ENCODE results near the gene RHBDD1. TPM values are rescaled to one million over a fixed set of nuclear protein-coding genes. Genes with fewer than 3 reads are reported as not detected.

RHBDD1 gene
- total RNA-seq, 1 donor from 2014 or later = 43.6 TPM

- DNase-seq = peak; percentile 90
Measured at GRCh38 chr2:226984750-226985582, 149.1 kb downstream of the RHBDD1 start.

DNA sequence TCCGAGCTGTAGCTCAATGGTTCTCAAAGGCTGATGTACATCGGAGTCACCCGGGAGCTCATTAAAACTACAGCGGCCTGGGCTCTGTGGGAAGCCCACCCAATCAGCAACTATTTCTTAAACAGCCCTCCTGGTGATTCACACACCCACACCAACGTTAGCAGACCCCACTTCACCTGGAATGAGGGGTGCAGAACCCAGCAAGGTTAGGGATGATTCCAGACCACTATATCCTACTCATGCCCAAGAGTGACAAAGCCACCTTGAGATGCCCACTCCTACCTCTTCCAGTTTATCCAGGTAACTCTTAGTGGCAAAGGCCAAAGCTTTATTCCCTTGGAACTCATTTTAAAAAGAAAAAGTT lies 149.7 kb downstream of the RHBDD1 start:
- no peak for DNase-seq

DNA sequence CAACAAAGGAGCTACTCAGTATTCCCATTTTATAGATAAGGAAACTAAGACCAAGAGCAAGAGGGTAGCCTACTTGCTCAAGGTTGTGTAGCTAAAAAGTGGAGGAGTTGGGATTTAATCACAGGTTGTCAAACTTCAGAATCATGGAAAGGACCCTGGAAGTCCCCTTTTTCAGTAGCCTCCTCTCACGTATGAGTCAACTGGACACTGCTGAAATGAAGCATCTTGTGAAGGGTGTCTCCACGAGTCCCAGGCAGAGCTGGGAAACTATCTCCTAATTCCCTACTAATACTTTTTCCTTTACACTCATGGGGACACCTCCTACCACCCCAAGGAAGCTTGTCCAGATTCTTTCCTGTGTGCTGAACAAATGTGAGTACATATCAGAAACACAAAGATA lies 155.8 kb downstream of the RHBDD1 start:
- DNase-seq = no peak

GRCh38 chr2:226993171-226993570 lies 157.3 kb downstream of the RHBDD1 start:
- no peak for DNase-seq

- no peak for DNase-seq
Measured at GRCh38 chr2:226994775-226995174, 158.9 kb downstream of the RHBDD1 start.

- no peak for DNase-seq
Measured at GRCh38 chr2:226995625-226996041, 159.8 kb downstream of the RHBDD1 start.

DNA sequence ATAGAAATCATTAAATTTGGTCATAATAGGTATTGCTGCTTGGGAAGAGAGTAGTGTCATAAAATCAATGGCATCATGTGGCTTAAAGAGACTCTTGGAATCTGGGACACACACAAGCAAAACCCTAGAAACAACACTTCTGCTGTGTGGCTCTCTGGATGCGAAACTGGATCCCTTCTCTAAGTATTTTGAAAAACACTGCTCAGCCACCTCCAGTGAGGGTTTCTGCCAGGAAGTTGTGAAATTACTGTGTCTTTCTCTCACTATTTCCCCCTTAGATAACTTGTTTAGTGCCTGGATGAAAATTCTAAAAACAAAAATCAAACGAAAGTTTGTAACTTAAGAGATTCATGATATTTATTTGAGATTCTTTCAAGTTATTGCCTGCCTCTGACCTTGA lies 163.8 kb downstream of the RHBDD1 start:
- DNase-seq = no peak

DNA sequence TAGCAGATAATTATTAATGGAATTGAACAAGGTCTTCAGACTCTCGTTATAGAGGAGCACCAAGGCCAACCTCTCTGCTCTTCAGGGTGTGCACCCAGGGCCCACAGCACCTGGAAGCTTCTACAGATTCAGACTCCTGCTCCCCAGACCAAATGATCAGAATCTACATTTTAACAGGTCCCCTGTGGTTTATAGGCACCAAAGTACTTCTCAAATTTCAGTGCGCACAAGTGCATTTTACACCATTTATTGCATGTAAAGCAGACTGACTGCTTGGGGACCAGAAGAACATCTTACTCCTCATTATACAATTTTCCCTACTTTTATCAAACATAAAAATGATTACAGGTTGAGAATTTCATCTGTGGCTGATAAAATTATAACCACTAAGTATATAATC lies 164.3 kb downstream of the RHBDD1 start:
- DNase-seq = no peak

DNA sequence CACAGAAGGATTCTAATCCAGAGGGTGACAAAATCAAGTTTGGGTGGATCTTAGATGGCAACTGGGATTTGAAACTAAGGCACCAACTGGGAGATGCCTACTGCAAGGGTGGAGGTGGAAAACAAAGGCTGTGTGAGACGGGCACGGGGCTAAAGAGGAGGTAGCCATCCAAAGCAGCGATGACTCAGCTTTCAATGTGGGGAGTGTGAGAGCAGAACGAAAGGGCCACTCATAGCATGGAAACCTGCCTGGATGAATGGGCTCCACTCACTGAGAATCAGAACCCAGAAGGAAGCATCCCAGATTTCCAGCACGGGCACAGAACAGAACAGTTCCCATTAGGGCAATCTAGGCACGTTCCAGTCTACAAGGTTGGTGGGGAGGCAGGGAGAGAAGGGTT lies 168.6 kb downstream of the RHBDD1 start:
- DNase-seq = no peak

DNA sequence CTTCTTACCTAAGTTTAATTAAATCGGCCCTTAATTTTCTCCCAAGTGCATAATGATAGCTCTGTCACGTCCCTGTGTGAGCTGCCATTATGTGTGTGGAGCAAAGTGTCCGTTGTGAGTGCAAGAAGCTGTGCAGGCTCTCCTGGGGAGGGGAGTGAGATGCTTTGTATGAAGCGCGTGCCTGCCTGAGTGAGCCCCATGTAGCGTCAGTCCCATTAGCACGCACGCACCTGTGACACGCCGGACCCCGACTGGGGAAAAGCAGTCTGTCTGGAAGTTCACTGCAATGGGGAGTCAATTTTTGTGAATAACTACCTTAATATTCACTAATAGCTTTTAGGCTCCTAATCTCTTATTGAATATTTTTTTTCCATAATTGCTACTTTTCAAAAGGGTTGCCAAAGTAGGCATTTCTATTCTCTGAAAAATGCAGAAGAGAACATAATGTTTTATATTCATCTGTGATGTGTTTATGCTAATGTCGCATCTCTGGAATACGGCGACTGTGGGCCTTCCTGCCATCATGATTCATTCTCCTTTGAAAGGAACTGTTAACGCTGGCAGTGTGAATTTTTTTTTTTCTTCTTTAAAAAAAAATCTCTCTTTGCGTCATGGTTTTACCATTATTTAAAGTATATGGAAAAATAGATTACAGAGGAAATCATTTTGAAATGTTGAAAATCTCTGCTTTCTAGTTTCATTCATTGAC lies 170.5 kb downstream of the RHBDD1 start:
- DNase-seq = no peak

- DNase-seq = no peak
Measured at GRCh38 chr2:227007148-227007547, 171.3 kb downstream of the RHBDD1 start.

GRCh38 chr2:227007940-227008339 lies 172.1 kb downstream of the RHBDD1 start:
- no peak for DNase-seq

DNA sequence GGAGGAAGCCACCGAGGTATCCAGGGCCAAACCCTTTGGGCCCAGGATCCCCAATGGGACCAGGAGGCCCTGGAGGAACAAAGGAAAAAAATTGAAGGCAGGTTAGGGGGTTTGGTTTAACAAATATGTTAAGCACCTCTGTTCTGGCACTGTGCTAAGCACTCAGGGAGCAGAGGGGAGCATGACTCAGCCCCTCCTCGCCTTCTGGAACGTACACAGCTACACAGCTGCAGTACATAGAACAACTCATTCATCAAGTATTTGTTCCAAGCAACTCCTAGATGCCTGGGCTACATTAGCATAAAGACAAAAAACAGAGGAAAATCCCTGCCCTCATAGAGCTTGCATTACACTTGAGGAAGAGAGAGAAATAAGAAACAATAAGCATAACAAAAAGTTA lies 174.6 kb downstream of the RHBDD1 start:
- DNase-seq = no peak

- DNase-seq = no peak
Measured at GRCh38 chr2:227013330-227013729, 177.5 kb downstream of the RHBDD1 start.

DNA sequence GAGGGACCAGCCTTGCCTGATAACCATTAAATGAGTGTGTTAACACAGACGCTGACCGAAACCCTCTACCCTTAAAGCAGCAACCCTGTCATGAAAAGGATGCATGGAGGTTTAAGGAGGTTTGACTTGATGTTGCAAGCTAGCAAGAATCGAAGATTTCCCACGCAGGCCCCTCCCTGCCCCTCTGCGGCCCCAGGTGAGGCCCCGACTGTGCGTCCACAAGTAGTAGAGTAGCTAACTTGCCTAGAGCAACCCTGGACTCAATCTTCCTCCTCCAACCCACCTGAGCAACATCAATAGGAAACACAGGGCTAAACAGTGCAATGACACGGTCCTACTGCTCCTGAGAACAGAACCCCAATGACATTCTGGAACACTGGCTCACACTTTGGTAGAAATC lies 178.0 kb downstream of the RHBDD1 start:
- no peak for DNase-seq

- no peak for DNase-seq
Measured at GRCh38 chr2:227016894-227017293, 181.0 kb downstream of the RHBDD1 start.

DNA sequence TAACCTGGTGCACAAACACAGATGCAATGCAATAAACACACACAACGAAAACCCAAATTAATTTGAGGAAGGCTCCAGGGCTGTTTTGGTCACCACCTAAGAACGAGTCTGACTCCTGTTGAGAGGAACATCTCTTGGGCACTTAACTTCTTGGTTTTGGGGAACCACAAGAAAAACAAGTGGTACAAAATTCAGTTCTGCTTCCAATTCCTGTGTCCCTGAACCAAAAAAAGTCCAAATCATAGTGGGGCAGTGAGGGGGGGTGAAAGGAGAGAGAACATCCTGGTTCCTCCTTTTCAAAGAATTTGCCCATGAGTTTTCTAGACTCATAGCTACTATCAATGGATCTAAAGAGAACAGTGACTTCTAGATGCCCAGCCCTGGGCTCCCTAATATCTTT lies 184.6 kb downstream of the RHBDD1 start:
- DNase-seq = no peak

DNA sequence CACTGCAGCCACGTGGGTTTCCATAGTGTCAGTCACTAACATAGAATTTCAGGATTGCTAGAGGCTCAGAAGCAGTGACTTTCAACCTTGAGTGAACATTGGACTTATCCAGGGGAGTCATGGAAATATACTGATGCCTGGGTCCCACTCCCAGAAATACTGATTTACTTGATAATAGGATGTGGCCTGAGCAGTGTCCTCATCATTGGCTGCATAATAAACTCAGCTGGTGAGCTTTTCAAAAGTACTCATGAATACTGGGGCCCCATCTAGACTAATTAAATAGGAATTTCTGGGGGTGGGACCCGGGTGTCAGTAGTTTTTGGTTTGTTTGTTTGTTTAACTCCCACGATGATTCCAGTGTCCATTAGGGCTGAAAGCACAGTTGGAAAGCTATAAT lies 186.8 kb downstream of the RHBDD1 start:
- no peak for DNase-seq

DNA sequence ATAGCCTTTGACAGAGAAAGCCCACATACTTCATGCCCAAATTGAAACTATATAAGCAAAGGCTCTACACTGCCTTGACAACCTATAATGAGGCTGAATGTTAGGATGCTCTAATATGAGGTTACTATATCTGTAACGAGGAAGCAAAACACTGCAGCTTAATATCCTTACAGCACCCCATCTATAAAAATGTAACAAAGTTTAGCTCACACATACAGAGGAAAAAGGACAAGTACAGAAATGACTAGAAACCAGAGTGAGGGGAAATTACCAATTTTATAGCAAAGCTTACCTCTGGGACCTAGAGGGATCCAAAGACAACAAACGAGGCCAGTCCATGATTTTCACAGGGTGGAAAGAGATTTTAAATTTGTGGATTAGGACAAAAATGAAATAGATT lies 189.7 kb downstream of the RHBDD1 start:
- DNase-seq = no peak

DNA sequence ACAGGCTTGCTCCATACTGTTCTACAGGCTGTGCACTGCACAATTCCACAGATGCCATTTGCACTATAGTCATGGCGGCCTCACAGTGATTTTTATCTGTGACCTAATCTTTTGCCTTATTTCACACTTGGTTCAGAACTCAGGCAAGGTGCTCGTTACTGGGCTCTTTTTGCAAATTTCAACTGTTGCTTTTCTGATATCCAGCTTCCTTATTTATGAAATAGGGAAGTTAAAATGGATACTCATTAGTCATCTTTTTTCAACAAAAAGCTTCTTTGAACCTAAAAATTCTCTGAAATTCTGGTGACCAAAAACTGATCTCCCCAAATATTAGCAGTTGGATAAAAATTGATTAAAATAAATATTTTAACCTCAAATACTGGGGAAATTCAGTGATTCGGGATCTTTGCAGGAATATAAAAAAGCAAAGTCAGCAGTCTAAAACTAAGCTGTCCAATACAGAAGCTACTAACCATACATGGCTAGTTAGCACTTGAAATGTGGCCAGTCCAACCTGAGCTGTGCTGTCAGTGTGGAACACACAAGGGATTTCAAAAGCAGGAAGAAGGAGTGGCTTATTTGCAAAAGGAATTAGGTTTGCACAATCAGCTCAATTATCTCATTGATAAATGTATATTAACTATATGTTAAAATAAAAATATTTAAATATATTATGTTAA lies 193.7 kb downstream of the RHBDD1 start:
- no peak for DNase-seq

DNA sequence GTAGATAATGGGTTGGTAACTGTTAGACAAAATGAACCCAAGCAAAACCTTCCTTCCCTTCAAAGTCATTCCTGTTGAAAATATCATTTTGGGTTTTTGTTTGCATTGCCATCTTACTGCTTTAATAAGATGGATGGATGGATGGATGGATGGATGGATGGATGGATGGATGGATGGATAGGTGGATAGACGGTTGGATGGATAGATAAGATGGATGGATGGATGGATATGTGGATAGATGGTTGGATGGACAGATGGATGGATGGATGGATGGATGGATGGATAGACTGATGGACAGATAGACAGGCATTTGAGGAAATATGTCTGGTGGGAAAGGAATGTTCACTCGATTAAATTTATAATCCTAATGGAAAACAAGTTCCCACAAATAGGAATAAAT lies 194.9 kb downstream of the RHBDD1 start:
- no peak for DNase-seq

- no peak for DNase-seq
Measured at GRCh38 chr2:227031379-227031778, 195.5 kb downstream of the RHBDD1 start.

DNA sequence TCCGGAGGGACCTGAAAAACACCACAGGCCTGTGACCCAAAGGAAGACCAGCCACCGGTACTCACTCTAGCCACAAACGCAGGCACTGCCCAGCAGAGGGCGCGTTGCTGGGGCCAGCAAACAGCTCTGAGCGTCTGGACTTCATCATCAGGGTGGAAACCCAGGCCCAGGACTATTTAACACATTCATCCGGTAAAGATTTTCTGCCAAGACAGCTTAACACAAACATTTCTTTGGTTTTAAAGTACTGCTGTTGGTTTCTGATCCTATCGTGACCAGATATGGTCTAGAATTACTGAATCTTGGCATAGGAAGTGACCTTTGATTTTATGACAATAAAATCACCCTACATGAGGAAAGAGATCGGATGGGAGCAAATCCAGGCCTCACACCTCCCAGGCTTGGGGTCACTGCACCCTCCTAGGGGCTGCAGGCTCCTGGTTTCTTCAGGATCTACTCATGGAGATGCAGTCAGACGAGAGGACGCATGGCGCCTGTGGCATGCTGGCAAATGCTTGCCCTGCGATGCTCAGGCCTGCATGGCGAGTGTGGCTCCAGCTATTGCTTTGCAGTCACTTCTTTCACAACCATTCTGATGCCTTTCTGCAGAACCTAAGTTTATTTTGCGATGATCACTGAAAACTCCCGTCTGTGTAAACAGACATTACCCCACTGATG lies 197.8 kb downstream of the RHBDD1 start:
- DNase-seq = peak; percentile 61
